GM12878 (cell line): Measurements from ENCODE around the gene CCR7. TPM values are rescaled to one million over a fixed set of nuclear protein-coding genes. Genes with fewer than 3 reads are reported as not detected.

Experiments
- CHD2 ChIP-seq: IDR thresholded peaks from 2 replicates; pipeline ENCODE4 v1.6.1; 2011; ENCODE audit warnings: low read depth, low read length, improper control_type of control experiment, borderline replicate concordance
- EED ChIP-seq: sonication (generic); IDR thresholded peaks from 2 replicates; pipeline ENCODE4 v1.6.1; 2016; ENCODE audit warnings: antibody characterized with exemption, low read depth
- IRF4 ChIP-seq: IDR thresholded peaks from 2 replicates; pipeline ENCODE4 v1.6.1; 2011; ENCODE audit warnings: low read depth, low read length
- MYB ChIP-seq: fragments of 150-350 bp; IDR thresholded peaks from 2 replicates; pipeline ENCODE4 v1.6.1; 2014; ENCODE audit warnings: mild to moderate bottlenecking, low read depth, low read length, borderline replicate concordance
- MYC ChIP-seq: IDR thresholded peaks from 2 replicates; pipeline ENCODE4 v1.6.1; 2011; ENCODE audit warnings: mild to moderate bottlenecking, low read length, moderate library complexity, inconsistent platforms; ENCODE audit not compliant: insufficient read depth, insufficient replicate concordance, insufficient read length, severe bottlenecking
- NBN ChIP-seq: fragments of 450-650 bp; IDR thresholded peaks from 2 replicates; pipeline ENCODE4 v1.6.1; 2016
- PAX5 ChIP-seq: IDR thresholded peaks from 2 replicates; pipeline ENCODE4 v1.6.1; 2011; ENCODE audit warnings: low read depth, low read length, borderline replicate concordance
- RUNX3 ChIP-seq: IDR thresholded peaks from 2 replicates; pipeline ENCODE4 v1.6.1; 2012; ENCODE audit warnings: low read length, inconsistent platforms
- SMARCA5 ChIP-seq: fragments of 450-650 bp; IDR thresholded peaks from 2 replicates; pipeline ENCODE4 v1.6.1; 2017; ENCODE audit warnings: mild to moderate bottlenecking
- STAT1 ChIP-seq: fragments of 450-650 bp; conservative IDR thresholded peaks from 2 replicates; pipeline ENCODE4 v1.6.1; 2014; ENCODE audit warnings: antibody characterized with exemption, mild to moderate bottlenecking
- TCF7 ChIP-seq: IDR thresholded peaks from 2 replicates; pipeline ENCODE4 v1.6.1; 2014; ENCODE audit warnings: antibody characterized with exemption, borderline replicate concordance
- WRNIP1 ChIP-seq: IDR thresholded peaks from 2 replicates; pipeline ENCODE4 v1.6.1; 2011; ENCODE audit warnings: low read depth, low read length, improper control_type of control experiment, borderline replicate concordance
- ZNF687 ChIP-seq: fragments of 450-650 bp; IDR thresholded peaks from 2 replicates; pipeline ENCODE4 v1.6.1; 2017; ENCODE audit warnings: mild to moderate bottlenecking, moderate library complexity
- polyA plus RNA-seq, 11 experiments: library from polyadenylated mRNA; depleted of rRNA in 4 of 11; unstranded in 6 of 11; stranded (reverse) in 5 of 11; fragments of >200 nt; fragmentation: Nextera tagmentation in 4 of 11; fragmentation: Illumina TruSeq in 1 of 11; extraction: Ambion mirVana in 4 of 11; extraction: Trizol in 1 of 11; gene quantifications; 1 replicate in 1 of 11; 2 replicates in 10 of 11; pipeline versions ENCODE4 v1.2.1 to v1.2.3, GENCODE V29; 2011 to 2016; ENCODE audit warnings: inconsistent platforms in 2 of 11, missing spikeins in 2 of 11, low read depth in 1 of 11
- total RNA-seq, 4 experiments: library from RNA; depleted of rRNA in 3 of 4; stranded (reverse); fragments of >200 nt in 3 of 4; fragmentation: Illumina TruSeq in 1 of 4; extraction: Trizol in 1 of 4; gene quantifications; 2 replicates each; pipeline versions ENCODE4 v1.2.1 to v1.2.3, GENCODE V29; 2013 to 2021
- TF ChIP-seq, protein P1 (sequence below): IDR thresholded peaks from 2 replicates; pipeline ENCODE4 v1.6.1; 2011; ENCODE audit warnings: borderline replicate concordance, low read depth, mild to moderate bottlenecking, moderate library complexity, low read length; ENCODE audit not compliant: insufficient read depth, poor library complexity, severe bottlenecking
- TF ChIP-seq, protein P2 (sequence below): fragments of 450-650 bp; IDR thresholded peaks from 2 replicates; pipeline ENCODE4 v1.6.1; 2017; ENCODE audit warnings: mild to moderate bottlenecking
- TF ChIP-seq, protein P3 (sequence below): IDR thresholded peaks from 2 replicates; pipeline ENCODE4 v1.6.1; 2011; ENCODE audit warnings: low read depth, mild to moderate bottlenecking, low read length, moderate library complexity, borderline replicate concordance; ENCODE audit errors: extremely low read depth
- TF ChIP-seq, protein P4 (sequence below): fragments of 450-650 bp; IDR thresholded peaks from 2 replicates; pipeline ENCODE4 v1.6.1; 2017; ENCODE audit warnings: mild to moderate bottlenecking, low read depth, inconsistent platforms; ENCODE audit not compliant: poor library complexity, severe bottlenecking

Gene CCR7
- total and polyA plus RNA-seq, 10 of the 15 experiments (the other 5 are each of a cell fraction or from before 2014, with no cell fraction given) = 131 to 1,171 (median 260) TPM

GRCh38 chr17:40555296-40556190 lies 9.7 kb downstream of the CCR7 start (continued):
- TF ChIP-seq, protein P1, sequence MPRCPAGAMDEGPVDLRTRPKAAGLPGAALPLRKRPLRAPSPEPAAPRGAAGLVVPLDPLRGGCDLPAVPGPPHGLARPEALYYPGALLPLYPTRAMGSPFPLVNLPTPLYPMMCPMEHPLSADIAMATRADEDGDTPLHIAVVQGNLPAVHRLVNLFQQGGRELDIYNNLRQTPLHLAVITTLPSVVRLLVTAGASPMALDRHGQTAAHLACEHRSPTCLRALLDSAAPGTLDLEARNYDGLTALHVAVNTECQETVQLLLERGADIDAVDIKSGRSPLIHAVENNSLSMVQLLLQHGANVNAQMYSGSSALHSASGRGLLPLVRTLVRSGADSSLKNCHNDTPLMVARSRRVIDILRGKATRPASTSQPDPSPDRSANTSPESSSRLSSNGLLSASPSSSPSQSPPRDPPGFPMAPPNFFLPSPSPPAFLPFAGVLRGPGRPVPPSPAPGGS = peak; percentile 40
- TF ChIP-seq NBN (peak; percentile 29; the same call in 1 of the 2 replicates), SMARCA5 (no peak), WRNIP1 (no peak), MYC (no peak), STAT1 (no peak), MYB (no peak), EED (no peak), ZNF687 (0 out of 2 replicates have a peak, but pooled peaks have one; percentile 24), RUNX3 (no peak), PAX5 (0 out of 2 replicates have a peak, but pooled peaks have one; percentile 19), IRF4 (no peak), TCF7 (no peak), CHD2 (no peak; the same call in 1 of the 2 replicates)
- TF ChIP-seq, protein P2, sequence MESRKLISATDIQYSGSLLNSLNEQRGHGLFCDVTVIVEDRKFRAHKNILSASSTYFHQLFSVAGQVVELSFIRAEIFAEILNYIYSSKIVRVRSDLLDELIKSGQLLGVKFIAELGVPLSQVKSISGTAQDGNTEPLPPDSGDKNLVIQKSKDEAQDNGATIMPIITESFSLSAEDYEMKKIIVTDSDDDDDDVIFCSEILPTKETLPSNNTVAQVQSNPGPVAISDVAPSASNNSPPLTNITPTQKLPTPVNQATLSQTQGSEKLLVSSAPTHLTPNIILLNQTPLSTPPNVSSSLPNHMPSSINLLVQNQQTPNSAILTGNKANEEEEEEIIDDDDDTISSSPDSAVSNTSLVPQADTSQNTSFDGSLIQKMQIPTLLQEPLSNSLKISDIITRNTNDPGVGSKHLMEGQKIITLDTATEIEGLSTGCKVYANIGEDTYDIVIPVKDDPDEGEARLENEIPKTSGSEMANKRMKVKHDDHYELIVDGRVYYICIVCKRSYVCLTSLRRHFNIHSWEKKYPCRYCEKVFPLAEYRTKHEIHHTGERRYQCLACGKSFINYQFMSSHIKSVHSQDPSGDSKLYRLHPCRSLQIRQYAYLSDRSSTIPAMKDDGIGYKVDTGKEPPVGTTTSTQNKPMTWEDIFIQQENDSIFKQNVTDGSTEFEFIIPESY = 0 out of 2 replicates have a peak, but pooled peaks have one; percentile 32
- TF ChIP-seq, protein P3, sequence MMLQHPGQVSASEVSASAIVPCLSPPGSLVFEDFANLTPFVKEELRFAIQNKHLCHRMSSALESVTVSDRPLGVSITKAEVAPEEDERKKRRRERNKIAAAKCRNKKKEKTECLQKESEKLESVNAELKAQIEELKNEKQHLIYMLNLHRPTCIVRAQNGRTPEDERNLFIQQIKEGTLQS = no peak
- TF ChIP-seq, protein P4, sequence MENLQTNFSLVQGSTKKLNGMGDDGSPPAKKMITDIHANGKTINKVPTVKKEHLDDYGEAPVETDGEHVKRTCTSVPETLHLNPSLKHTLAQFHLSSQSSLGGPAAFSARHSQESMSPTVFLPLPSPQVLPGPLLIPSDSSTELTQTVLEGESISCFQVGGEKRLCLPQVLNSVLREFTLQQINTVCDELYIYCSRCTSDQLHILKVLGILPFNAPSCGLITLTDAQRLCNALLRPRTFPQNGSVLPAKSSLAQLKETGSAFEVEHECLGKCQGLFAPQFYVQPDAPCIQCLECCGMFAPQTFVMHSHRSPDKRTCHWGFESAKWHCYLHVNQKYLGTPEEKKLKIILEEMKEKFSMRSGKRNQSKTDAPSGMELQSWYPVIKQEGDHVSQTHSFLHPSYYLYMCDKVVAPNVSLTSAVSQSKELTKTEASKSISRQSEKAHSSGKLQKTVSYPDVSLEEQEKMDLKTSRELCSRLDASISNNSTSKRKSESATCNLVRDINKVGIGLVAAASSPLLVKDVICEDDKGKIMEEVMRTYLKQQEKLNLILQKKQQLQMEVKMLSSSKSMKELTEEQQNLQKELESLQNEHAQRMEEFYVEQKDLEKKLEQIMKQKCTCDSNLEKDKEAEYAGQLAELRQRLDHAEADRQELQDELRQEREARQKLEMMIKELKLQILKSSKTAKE = no peak
